ENCODE results near the gene TBX19. TPM values are rescaled to one million over a fixed set of nuclear protein-coding genes. Genes with fewer than 3 reads are reported as not detected.
A peak's percentile ranks its signal among the peaks of the same experiment; 100 is the strongest.

Gene TBX19
- total and polyA plus RNA-seq, 8 donors = 1.8 to 8.2 (median 5.1) TPM

- Histone ChIP-seq H3K4me1 (no peaks in the 10 kb centered on the region), H3K27ac (no peak overlapping the region), H3K36me3 (no peaks in the 10 kb centered on the region), H3K4me3 (no peak overlapping the region), H3K27me3 (no peaks in the 10 kb centered on the region), H3K9me3 (no peaks in the 10 kb centered on the region)
- ATAC-seq = peak; percentile 64
- peak in 1 of 4 donors; percentile 21 for DNase-seq
- intact Hi-C loops (cut with DNase I) = no loop called here
- TF ChIP-seq, protein P1, sequence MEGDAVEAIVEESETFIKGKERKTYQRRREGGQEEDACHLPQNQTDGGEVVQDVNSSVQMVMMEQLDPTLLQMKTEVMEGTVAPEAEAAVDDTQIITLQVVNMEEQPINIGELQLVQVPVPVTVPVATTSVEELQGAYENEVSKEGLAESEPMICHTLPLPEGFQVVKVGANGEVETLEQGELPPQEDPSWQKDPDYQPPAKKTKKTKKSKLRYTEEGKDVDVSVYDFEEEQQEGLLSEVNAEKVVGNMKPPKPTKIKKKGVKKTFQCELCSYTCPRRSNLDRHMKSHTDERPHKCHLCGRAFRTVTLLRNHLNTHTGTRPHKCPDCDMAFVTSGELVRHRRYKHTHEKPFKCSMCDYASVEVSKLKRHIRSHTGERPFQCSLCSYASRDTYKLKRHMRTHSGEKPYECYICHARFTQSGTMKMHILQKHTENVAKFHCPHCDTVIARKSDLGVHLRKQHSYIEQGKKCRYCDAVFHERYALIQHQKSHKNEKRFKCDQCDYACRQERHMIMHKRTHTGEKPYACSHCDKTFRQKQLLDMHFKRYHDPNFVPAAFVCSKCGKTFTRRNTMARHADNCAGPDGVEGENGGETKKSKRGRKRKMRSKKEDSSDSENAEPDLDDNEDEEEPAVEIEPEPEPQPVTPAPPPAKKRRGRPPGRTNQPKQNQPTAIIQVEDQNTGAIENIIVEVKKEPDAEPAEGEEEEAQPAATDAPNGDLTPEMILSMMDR (IDR thresholded peaks at IDR 0.05) = no peak
Measured at GRCh38 chr1:168321945-168322344, 41.3 kb downstream of the TBX19 start.

DNA sequence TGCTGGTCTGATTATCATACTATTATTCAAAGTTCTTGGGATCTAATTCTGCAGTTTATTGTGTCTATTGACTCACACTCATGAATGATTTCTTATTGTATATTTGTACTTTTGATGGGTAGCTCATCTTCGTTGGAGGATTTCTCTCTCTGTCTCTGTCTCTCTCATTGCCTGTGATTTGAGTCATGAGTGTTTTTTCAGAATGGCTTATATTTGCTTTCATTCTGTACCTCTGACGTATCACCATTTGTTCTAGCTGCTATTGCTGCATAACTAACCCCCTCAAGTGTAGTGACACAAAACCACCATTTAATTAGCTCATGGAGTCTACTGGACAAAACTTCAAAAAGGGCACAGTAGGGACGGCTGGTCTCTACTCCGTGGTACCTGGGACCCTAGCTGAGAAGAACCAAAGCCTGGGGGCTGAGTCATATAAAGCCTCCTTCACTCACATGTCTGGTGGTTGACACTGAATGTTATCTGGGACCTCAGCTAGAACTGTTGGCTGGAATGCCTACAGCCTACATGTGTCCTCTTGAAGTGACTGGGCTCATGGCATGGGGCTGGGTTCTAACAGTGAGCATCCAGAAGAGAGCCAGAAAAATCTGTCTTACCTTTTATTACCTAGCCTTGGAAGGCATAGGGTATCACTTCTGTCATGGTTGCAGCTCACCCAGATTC lies 44.2 kb downstream of the TBX19 start:
- Histone ChIP-seq H3K27ac (no peak overlapping the region), H3K36me3 (no peaks in the 10 kb centered on the region), H3K4me1 (no peaks in the 10 kb centered on the region), H3K4me3 (no peak overlapping the region), H3K27me3 (no peaks in the 10 kb centered on the region), H3K9me3 (no peaks in the 10 kb centered on the region)
- TF ChIP-seq, protein P1 (IDR thresholded peaks at IDR 0.05) = no peak
- intact Hi-C loops (cut with DNase I) = no loop called here
- no peak for DNase-seq
- ATAC-seq = no peak

- Histone ChIP-seq H3K4me3 (no peak overlapping the region), H3K27ac (no peak overlapping the region), H3K27me3 (no peaks in the 10 kb centered on the region), H3K9me3 (no peaks in the 10 kb centered on the region), H3K36me3 (no peaks in the 10 kb centered on the region), H3K4me1 (no peaks in the 10 kb centered on the region)
- TF ChIP-seq, protein P1 (IDR thresholded peaks at IDR 0.05) = no peak
- intact Hi-C loops (cut with DNase I) = no loop called here
- no peak for ATAC-seq
- no peak for DNase-seq
Measured at GRCh38 chr1:168328731-168329364, 48.2 kb downstream of the TBX19 start.

GRCh38 chr1:168330285-168330684 lies 49.6 kb downstream of the TBX19 start:
- Histone ChIP-seq H3K27me3 (no peaks in the 10 kb centered on the region), H3K27ac (no peak overlapping the region), H3K4me1 (no peaks in the 10 kb centered on the region), H3K4me3 (no peak overlapping the region), H3K36me3 (no peaks in the 10 kb centered on the region), H3K9me3 (no peaks in the 10 kb centered on the region)
- TF ChIP-seq, protein P1 (IDR thresholded peaks at IDR 0.05) = no peak
- intact Hi-C loops (cut with DNase I) = no loop called here
- ATAC-seq (no peak), DNase-seq (no peak)

DNA sequence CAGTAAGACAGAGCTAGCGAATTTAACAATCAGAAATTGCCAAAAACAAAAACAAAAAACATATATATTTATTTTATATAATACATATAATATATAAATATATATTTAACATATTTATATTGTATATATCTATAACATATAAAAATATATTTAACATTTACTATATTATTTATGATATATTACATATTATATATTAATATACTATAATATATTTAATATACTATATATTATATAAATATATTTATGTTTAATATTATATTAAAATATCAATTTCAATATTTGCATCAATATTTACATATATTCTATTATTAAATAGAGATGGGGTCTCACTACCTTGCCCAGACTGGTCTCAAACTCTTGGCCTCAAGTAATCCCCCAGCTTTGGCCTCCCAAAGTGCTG lies 50.9 kb downstream of the TBX19 start:
- TF ChIP-seq, protein P1 (IDR thresholded peaks at IDR 0.05) = no peak

More for the DNA sequence above, 50.9 kb downstream of the TBX19 start:
- H3K9me3 ChIP-seq = no peaks in the 10 kb centered on the region
- H3K27ac ChIP-seq = no peak overlapping the region
- H3K27me3 ChIP-seq = no peaks in the 10 kb centered on the region
- no peaks in the 10 kb centered on the region for H3K36me3 ChIP-seq
- H3K4me3 ChIP-seq = no peak overlapping the region
- H3K4me1 ChIP-seq = no peaks in the 10 kb centered on the region
- ATAC-seq (no peak), DNase-seq (no peak)
- intact Hi-C loops (cut with DNase I) = no loop called here

All from left lung (tissue), 10 donors.